Activated CD8-positive, alpha-beta memory T cell treated with anti-CD3 and anti-CD28 coated beads, Interleukin-2, amount 50 U/mL, for 24 hours (primary cell): ENCODE data around the gene FBXW7.

Experiments
- DNase-seq: peaks from one replicate; pipeline ENCODE4 v3.0.0-alpha.2; 2020; ENCODE audit errors: extremely low read depth

FBXW7 gene

GRCh38 chr4:152427981-152428380, 107.9 kb downstream of the FBXW7 start:
- DNase-seq = no peak

DNA sequence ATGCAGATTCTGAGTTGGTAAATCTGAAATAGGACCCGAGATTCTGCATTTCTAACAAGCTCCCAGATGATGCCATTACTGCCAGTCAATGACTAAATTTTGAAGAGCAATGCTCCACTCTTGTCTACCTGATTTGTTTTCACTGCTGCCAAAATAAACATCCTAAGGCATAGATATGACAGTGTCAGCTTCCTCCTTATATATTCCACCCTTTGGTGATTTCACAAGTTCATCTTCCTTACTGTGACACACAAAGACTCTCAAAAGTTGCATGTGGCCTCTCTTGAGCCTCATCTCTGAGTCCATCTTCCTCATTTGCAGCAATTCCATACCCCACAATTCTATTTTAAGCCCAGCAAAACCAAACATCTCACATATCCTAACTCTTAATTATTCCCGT, 110.9 kb downstream of the FBXW7 start:
- no peak for DNase-seq

DNA sequence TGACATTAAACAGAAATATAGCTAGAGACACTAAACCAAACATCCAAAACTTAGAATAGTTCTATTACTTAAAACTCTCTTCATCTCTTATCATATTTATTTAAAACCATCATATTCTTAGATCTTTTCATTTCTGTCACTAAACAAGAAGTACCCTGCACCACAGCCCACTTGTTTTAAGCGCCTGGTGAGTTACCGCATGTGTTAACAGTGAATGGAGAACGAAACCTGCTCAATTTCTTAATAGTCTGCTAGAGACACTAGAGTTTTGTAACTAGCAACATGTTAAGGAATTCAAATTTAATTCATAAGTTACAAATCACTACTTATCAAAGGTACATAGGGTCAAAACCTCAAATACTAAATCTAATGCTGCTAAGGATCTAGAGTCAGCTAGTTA, 111.5 kb downstream of the FBXW7 start:
- DNase-seq = no peak

DNA sequence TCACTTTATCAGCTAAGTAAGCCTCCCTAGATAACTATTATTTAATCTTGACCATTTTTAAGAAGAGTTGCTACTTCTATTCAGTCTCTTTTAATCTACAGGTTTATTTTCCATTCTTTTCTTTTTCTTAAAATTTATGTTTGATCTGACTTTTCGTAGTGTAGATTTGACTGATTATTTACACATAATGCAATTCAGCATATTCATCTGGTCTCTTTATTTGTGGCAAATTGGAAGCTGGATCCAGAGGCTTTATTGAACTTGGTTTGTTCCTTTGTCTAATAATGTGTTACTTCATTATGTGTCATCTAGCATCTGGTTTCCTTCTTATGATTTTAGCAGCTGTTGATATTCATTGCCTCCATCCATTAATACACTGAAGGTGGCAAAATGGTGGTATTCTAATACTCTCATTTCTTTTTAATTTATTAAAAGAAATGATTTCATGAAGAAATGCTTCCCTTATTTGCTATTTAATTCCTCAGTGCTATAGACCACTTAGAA, 113.0 kb downstream of the FBXW7 start:
- DNase-seq = no peak

- no peak for DNase-seq
Measured at GRCh38 chr4:152421576-152421975, 114.3 kb downstream of the FBXW7 start.

- no peak for DNase-seq
Measured at GRCh38 chr4:152419809-152420208, 116.1 kb downstream of the FBXW7 start.

- DNase-seq = no peak
Measured at GRCh38 chr4:152417673-152418072, 118.2 kb downstream of the FBXW7 start.

DNA sequence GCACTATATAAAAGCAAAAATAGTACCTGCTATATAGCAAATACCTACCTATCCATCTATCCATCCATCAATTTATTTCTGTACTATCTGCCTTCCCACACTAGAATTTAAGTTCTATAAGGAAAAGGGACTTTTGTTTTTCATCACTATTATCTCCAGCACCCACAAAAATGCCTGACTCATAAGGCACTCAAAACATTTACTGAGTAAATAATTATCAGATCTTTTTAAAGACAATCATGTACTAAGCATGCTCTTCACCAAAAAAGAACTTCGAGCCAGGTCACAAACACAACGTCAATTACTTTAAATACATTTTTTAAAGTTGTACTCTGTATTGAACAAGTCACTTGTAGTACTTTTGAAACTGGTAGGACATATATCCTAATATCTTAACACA, 119.9 kb downstream of the FBXW7 start:
- DNase-seq = no peak

GRCh38 chr4:152408514-152409327, 127.2 kb downstream of the FBXW7 start:
- no peak for DNase-seq

DNA sequence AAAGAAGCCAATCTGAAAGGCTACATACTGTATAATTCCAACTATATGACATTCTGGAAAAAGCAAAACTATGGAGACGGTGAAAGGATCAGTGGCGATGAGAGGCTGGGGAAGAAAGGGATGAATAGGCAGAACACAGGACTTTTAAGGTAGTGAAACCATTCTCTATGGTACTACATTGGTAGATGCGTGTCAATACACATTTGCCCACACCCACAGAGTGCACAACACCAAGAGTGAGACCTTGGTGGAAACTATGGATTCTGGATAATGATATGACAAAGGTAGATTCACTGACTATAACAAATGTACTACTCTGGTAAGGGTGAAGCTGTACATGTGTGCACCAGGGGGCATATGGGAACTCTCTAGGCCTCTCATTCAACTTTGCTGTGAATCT, 134.5 kb downstream of the FBXW7 start:
- DNase-seq = no peak

- DNase-seq = no peak
Measured at GRCh38 chr4:152399246-152399645, 136.6 kb downstream of the FBXW7 start.

- DNase-seq = no peak
Measured at GRCh38 chr4:152398060-152398459, 137.8 kb downstream of the FBXW7 start.

DNA sequence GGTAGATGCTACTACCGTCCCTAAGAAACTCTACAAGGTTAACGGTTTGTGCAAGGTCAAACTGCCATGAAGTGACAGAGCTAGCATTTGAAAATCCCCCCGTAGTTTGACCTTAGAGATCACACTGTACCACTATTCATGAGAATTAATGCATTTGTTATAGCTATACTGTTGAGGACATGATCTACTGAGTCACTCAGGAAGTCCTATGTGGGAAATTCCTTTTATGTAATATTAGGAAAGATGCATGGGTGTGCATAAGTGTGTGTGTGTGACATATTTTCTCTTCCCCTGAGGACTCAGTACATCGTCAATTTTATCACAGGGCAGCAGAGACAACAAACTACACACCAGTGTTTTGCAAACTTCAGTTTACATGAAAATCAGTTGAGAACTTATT, 141.1 kb downstream of the FBXW7 start:
- no peak for DNase-seq

GRCh38 chr4:152392079-152392478, 143.8 kb downstream of the FBXW7 start:
- no peak for DNase-seq

DNA sequence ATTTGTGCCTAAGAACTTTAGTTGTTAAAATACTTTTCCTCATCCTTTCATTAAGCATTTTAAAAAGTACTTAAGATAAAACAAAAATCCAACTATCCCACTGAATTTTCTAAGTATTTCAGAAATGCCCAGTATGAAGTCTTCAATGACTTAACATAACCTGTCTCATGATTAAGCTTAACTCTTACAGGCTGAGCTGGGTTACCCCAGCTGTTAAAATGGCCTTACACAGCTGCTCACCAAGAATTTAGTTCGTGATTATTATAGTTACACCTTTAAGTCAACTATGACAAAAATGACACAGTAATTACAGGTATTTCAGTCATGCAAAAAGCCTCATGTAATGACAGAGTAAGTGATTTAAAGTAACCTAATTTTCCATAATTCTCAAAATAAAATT, 145.7 kb downstream of the FBXW7 start:
- no peak for DNase-seq

DNA sequence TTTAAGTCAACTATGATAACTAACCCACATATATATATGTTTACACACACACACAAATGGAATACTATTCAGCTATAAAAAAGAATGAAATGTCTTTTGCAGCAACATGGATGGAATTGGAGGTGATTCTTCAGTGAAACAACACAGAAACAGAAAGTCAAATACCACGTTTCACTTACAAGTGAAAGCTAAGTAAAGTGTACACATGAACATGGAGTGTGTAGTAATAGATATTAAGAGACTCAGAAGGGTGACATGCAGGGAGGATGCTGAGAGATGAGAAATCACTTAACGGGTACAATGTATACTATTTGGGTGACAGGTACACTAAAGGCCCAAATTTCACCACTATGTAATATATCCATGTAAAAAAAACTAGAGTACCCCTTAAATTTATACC, 146.5 kb downstream of the FBXW7 start:
- no peak for DNase-seq

GRCh38 chr4:152385551-152385950, 150.3 kb downstream of the FBXW7 start:
- DNase-seq = no peak

DNA sequence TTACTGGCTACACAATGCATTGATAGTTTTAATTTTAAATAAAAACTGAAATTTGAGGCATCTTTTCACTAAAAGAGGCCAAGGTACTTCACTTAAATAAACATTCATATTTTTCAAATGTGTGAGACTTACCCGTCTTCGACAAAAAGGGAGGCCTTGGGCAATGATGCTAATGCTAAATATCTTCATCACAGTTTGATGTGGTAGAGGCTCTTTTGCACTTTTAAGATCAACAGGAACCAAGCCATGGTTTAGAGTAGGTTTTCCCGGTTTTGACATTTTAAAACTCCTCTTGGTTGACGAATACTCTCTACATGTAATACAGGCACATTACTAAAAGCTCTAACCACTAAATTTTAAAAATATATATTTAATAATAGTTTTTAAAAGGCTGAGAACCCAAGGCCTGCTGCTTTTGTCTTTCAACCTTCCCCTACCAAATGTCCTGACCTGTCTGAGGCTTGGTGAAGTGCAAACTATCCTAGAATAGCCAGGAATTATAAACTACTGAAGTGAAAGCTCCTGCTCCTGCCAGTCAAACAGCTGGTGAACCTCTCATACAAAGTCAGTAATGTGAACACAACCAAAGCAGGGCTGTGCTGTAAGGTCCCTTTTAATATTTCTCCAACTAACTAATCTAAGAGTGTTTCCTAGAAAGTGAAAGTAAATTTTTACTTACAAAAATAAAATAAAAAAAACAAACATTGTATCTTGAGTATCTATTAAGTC, 153.7 kb downstream of the FBXW7 start:
- no peak for DNase-seq

GRCh38 chr4:152380919-152381318, 155.0 kb downstream of the FBXW7 start:
- no peak for DNase-seq

- no peak for DNase-seq
Measured at GRCh38 chr4:152380185-152380584, 155.7 kb downstream of the FBXW7 start.

GRCh38 chr4:152374606-152375285, 161.1 kb downstream of the FBXW7 start:
- DNase-seq = no peak

- DNase-seq = no peak
Measured at GRCh38 chr4:152374153-152374552, 161.7 kb downstream of the FBXW7 start.

GRCh38 chr4:152372444-152372843, 163.4 kb downstream of the FBXW7 start:
- no peak for DNase-seq
